ENCODE measurements around the gene CCR6. TPM values are rescaled to one million over a fixed set of nuclear protein-coding genes. Genes with fewer than 3 reads are reported as not detected.

Gene CCR6
- total RNA-seq, 4 donors from 2014 or later, result not detected

- intact Hi-C loops (cut with DNase I; ENCODE audit: low total_unique reads), result no loop called here
- no peaks in the 10 kb centered on the region for H3K4me1 ChIP-seq
- no peak for DNase-seq
- no peaks in the 10 kb centered on the region for H3K36me3 ChIP-seq
- no peaks in the 10 kb centered on the region for H3K9me3 ChIP-seq
- H3K27ac ChIP-seq, result no peak overlapping the region
- TF ChIP-seq CTCF (IDR thresholded peaks at IDR 0.05), result no peak
- no peak for TF ChIP-seq POLR2A (IDR thresholded peaks at IDR 0.05)
- H3K27me3 ChIP-seq, result no peaks in the 10 kb centered on the region
- no peak overlapping the region for H3K4me3 ChIP-seq
These were observed 2.5 kb downstream of the CCR6 start for GRCh38 chr6:167125410-167125809.

GRCh38 chr6:167125855-167126349 is 3.0 kb downstream of the CCR6 start:
- Histone ChIP-seq H3K27ac (no peak overlapping the region), H3K27me3 (no peaks in the 10 kb centered on the region)
- no peak for TF ChIP-seq CTCF (IDR thresholded peaks at IDR 0.05)
- no peak for TF ChIP-seq POLR2A (IDR thresholded peaks at IDR 0.05)

GRCh38 chr6:167127785-167128531 is 5.1 kb downstream of the CCR6 start:
- H3K9me3 ChIP-seq, result no peaks in the 10 kb centered on the region
- H3K27ac ChIP-seq, result no peak overlapping the region
- H3K27me3 ChIP-seq, result no peaks in the 10 kb centered on the region
- H3K4me1 ChIP-seq, result no peaks in the 10 kb centered on the region
- no peak for DNase-seq
- intact Hi-C loops (cut with DNase I; ENCODE audit: low total_unique reads), result no loop called here
- no peak overlapping the region for H3K4me3 ChIP-seq
- TF ChIP-seq POLR2A (IDR thresholded peaks at IDR 0.05), result no peak
- no peak for TF ChIP-seq CTCF (IDR thresholded peaks at IDR 0.05)
- H3K36me3 ChIP-seq, result no peaks in the 10 kb centered on the region

More at GRCh38 chr6:167125855-167126349, 3.0 kb downstream of the CCR6 start:
- no peak overlapping the region for H3K4me3 ChIP-seq
- no peak for DNase-seq
- intact Hi-C loops (cut with DNase I; ENCODE audit: low total_unique reads), result no loop called here
- no peaks in the 10 kb centered on the region for H3K36me3 ChIP-seq
- no peaks in the 10 kb centered on the region for H3K9me3 ChIP-seq
- H3K4me1 ChIP-seq, result no peaks in the 10 kb centered on the region

- Histone ChIP-seq H3K36me3 (no peaks in the 10 kb centered on the region), H3K27ac (no peak overlapping the region), H3K4me1 (no peaks in the 10 kb centered on the region), H3K27me3 (no peaks in the 10 kb centered on the region), H3K4me3 (no peak overlapping the region), H3K9me3 (no peaks in the 10 kb centered on the region)
- DNase-seq, result no peak
- intact Hi-C loops (cut with DNase I; ENCODE audit: low total_unique reads), result no loop called here
- TF ChIP-seq POLR2A (IDR thresholded peaks at IDR 0.05), result no peak
- no peak for TF ChIP-seq CTCF (IDR thresholded peaks at IDR 0.05)
These were observed 6.3 kb downstream of the CCR6 start for GRCh38 chr6:167129159-167129558.

GRCh38 chr6:167129562-167129961 is 6.7 kb downstream of the CCR6 start:
- intact Hi-C loops (cut with DNase I; ENCODE audit: low total_unique reads), result no loop called here
- H3K27ac ChIP-seq, result no peak overlapping the region
- no peaks in the 10 kb centered on the region for H3K4me1 ChIP-seq
- H3K9me3 ChIP-seq, result no peaks in the 10 kb centered on the region
- H3K4me3 ChIP-seq, result no peak overlapping the region
- TF ChIP-seq POLR2A (IDR thresholded peaks at IDR 0.05), result no peak
- TF ChIP-seq CTCF (IDR thresholded peaks at IDR 0.05), result no peak
- no peaks in the 10 kb centered on the region for H3K36me3 ChIP-seq
- no peak for DNase-seq
- H3K27me3 ChIP-seq, result no peaks in the 10 kb centered on the region
